ENCODE results near the gene STH.

STH gene

GRCh38 chr17:45976755-45977505 lies 22.1 kb upstream of the STH start:
- Histone ChIP-seq H3K4ac (ENCODE audit: low read depth in 1 of 2, low read length in 2 of 2) (no peak overlapping the region), H3K4me3 (ENCODE audit: insufficient read depth in 1 of 2, low read depth in 1 of 2, low read length in 2 of 2) (no peak overlapping the region), H3K4me2 (ENCODE audit: low read length, poor library complexity, severe bottlenecking) (no peak overlapping the region), H3K36me3 (ENCODE audit: control insufficient read depth in 1 of 2, insufficient read depth in 2 of 2, low read depth in 1 of 2, low read length in 2 of 2) (no peaks in the 10 kb centered on the region), H2BK120ac (ENCODE audit: low read depth, low read length) (no peak overlapping the region), H2BK15ac (ENCODE audit: low read depth, poor library complexity, severe bottlenecking) (no peak overlapping the region), H3K9ac (ENCODE audit: low read length) (no peak overlapping the region), H2AFZ (ENCODE audit: low read depth, low read length) (no peak overlapping the region), H2BK12ac (ENCODE audit: low read length in 2 of 2) (peak overlapping the region in 1 of 2 experiments; percentile 37), H3K23ac (ENCODE audit: low read length in 2 of 2) (peak overlapping the region in 1 of 2 experiments; percentile 47), H3K4me1 (ENCODE audit: control insufficient read depth, insufficient read depth, low read depth, low read length) (peaks cover 3% of the 10 kb centered on the region), H4K8ac (ENCODE audit: low read length) (no peak overlapping the region), H3K27ac (ENCODE audit: low read length, poor library complexity, severe bottlenecking) (no peak overlapping the region), H2AK5ac (ENCODE audit: low read length, severe bottlenecking) (no peak overlapping the region), H3K18ac (ENCODE audit: low read depth in 1 of 2, low read length in 2 of 2) (no peak overlapping the region), H2BK5ac (ENCODE audit: low read depth, low read length, poor library complexity, severe bottlenecking) (no peak overlapping the region), H4K91ac (ENCODE audit: low read length) (no peak overlapping the region), H3K79me1 (replicated peaks; ENCODE audit: low read length, poor library complexity, severe bottlenecking) (no peaks in the 10 kb centered on the region), H3K9me3 (ENCODE audit: control insufficient read depth, low read length) (peaks cover 8% of the 10 kb centered on the region), H3K27me3 (ENCODE audit: control insufficient read depth in 1 of 2, insufficient read depth in 1 of 2, low read length in 2 of 2) (peaks cover 52 to 74% of the 10 kb centered on the region in 2 experiments), H3K14ac (ENCODE audit: low read length in 2 of 2) (no peak overlapping the region)
- 73% methylated on average over 17 of the region's 18 CpGs for WGBS
- peak; percentile 36 for DNase-seq

GRCh38 chr17:45977506-45977824 lies 21.6 kb upstream of the STH start:
- Histone ChIP-seq H2BK12ac (ENCODE audit: low read length in 2 of 2) (no peak overlapping the region), H3K23ac (ENCODE audit: low read length in 2 of 2) (no peak overlapping the region), H3K27me3 (ENCODE audit: control insufficient read depth in 1 of 2, insufficient read depth in 1 of 2, low read length in 2 of 2) (peaks cover 47 to 72% of the 10 kb centered on the region in 2 experiments), H3K4me2 (ENCODE audit: low read length, poor library complexity, severe bottlenecking) (no peak overlapping the region), H2AK5ac (ENCODE audit: low read length, severe bottlenecking) (no peak overlapping the region), H2BK15ac (ENCODE audit: low read depth, poor library complexity, severe bottlenecking) (no peak overlapping the region), H3K27ac (ENCODE audit: low read length, poor library complexity, severe bottlenecking) (no peak overlapping the region), H3K9ac (ENCODE audit: low read length) (no peak overlapping the region), H4K8ac (ENCODE audit: low read length) (no peak overlapping the region), H3K79me1 (replicated peaks; ENCODE audit: low read length, poor library complexity, severe bottlenecking) (no peaks in the 10 kb centered on the region), H4K91ac (ENCODE audit: low read length) (no peak overlapping the region), H3K4ac (ENCODE audit: low read depth in 1 of 2, low read length in 2 of 2) (no peak overlapping the region), H3K14ac (ENCODE audit: low read length in 2 of 2) (no peak overlapping the region), H2BK5ac (ENCODE audit: low read depth, low read length, poor library complexity, severe bottlenecking) (no peak overlapping the region), H3K36me3 (ENCODE audit: control insufficient read depth in 1 of 2, insufficient read depth in 2 of 2, low read depth in 1 of 2, low read length in 2 of 2) (no peaks in the 10 kb centered on the region), H3K4me1 (ENCODE audit: control insufficient read depth, insufficient read depth, low read depth, low read length) (peaks cover 3% of the 10 kb centered on the region), H3K18ac (ENCODE audit: low read depth in 1 of 2, low read length in 2 of 2) (no peak overlapping the region), H3K9me3 (ENCODE audit: control insufficient read depth, low read length) (peaks cover 3% of the 10 kb centered on the region), H3K4me3 (ENCODE audit: insufficient read depth in 1 of 2, low read depth in 1 of 2, low read length in 2 of 2) (no peak overlapping the region), H2BK120ac (ENCODE audit: low read depth, low read length) (no peak overlapping the region), H2AFZ (ENCODE audit: low read depth, low read length) (no peak overlapping the region)
- WGBS, result 92% methylated on average over 4 of the region's 4 CpGs
- DNase-seq, result no peak

- H3K4me3 ChIP-seq (ENCODE audit: insufficient read depth in 1 of 2, low read depth in 1 of 2, low read length in 2 of 2), result no peak overlapping the region
- H2AK5ac ChIP-seq (ENCODE audit: low read length, severe bottlenecking), result no peak overlapping the region
- peaks cover 42 to 75% of the 10 kb centered on the region in 2 experiments for H3K27me3 ChIP-seq (ENCODE audit: control insufficient read depth in 1 of 2, insufficient read depth in 1 of 2, low read length in 2 of 2)
- H2AFZ ChIP-seq (ENCODE audit: low read depth, low read length), result no peak overlapping the region
- H2BK5ac ChIP-seq (ENCODE audit: low read depth, low read length, poor library complexity, severe bottlenecking), result no peak overlapping the region
- H3K4me1 ChIP-seq (ENCODE audit: control insufficient read depth, insufficient read depth, low read depth, low read length), result peaks cover 3% of the 10 kb centered on the region
- no peak overlapping the region for H3K4ac ChIP-seq (ENCODE audit: low read depth in 1 of 2, low read length in 2 of 2)
- no peaks in the 10 kb centered on the region for H3K9me3 ChIP-seq (ENCODE audit: control insufficient read depth, low read length)
- H3K79me1 ChIP-seq (replicated peaks; ENCODE audit: low read length, poor library complexity, severe bottlenecking), result no peaks in the 10 kb centered on the region
- H3K27ac ChIP-seq (ENCODE audit: low read length, poor library complexity, severe bottlenecking), result no peak overlapping the region
- H3K9ac ChIP-seq (ENCODE audit: low read length), result no peak overlapping the region
- H3K4me2 ChIP-seq (ENCODE audit: low read length, poor library complexity, severe bottlenecking), result no peak overlapping the region
- no peak overlapping the region for H2BK120ac ChIP-seq (ENCODE audit: low read depth, low read length)
- no peak overlapping the region for H4K91ac ChIP-seq (ENCODE audit: low read length)
- H3K14ac ChIP-seq (ENCODE audit: low read length in 2 of 2), result no peak overlapping the region
- H3K18ac ChIP-seq (ENCODE audit: low read depth in 1 of 2, low read length in 2 of 2), result no peak overlapping the region
- H2BK12ac ChIP-seq (ENCODE audit: low read length in 2 of 2), result no peak overlapping the region
- no peak overlapping the region for H2BK15ac ChIP-seq (ENCODE audit: low read depth, poor library complexity, severe bottlenecking)
- WGBS, result 76% methylated on average over 2 of the region's 3 CpGs
- no peak for DNase-seq
- no peak overlapping the region for H4K8ac ChIP-seq (ENCODE audit: low read length)
- no peak overlapping the region for H3K23ac ChIP-seq (ENCODE audit: low read length in 2 of 2)
- no peaks in the 10 kb centered on the region for H3K36me3 ChIP-seq (ENCODE audit: control insufficient read depth in 1 of 2, insufficient read depth in 2 of 2, low read depth in 1 of 2, low read length in 2 of 2)
These were observed 20.9 kb upstream of the STH start for GRCh38 chr17:45977976-45978626.

- no peak overlapping the region for H3K4ac ChIP-seq (ENCODE audit: low read depth in 1 of 2, low read length in 2 of 2)
- H3K79me1 ChIP-seq (replicated peaks; ENCODE audit: low read length, poor library complexity, severe bottlenecking), result no peaks in the 10 kb centered on the region
- H3K9me3 ChIP-seq (ENCODE audit: control insufficient read depth, low read length), result no peaks in the 10 kb centered on the region
- H3K4me3 ChIP-seq (ENCODE audit: insufficient read depth in 1 of 2, low read depth in 1 of 2, low read length in 2 of 2), result no peak overlapping the region
- H2BK15ac ChIP-seq (ENCODE audit: low read depth, poor library complexity, severe bottlenecking), result no peak overlapping the region
- no peak overlapping the region for H3K4me2 ChIP-seq (ENCODE audit: low read length, poor library complexity, severe bottlenecking)
- no peaks in the 10 kb centered on the region for H3K36me3 ChIP-seq (ENCODE audit: control insufficient read depth in 1 of 2, insufficient read depth in 2 of 2, low read depth in 1 of 2, low read length in 2 of 2)
- H2AFZ ChIP-seq (ENCODE audit: low read depth, low read length), result no peak overlapping the region
- peaks cover 3% of the 10 kb centered on the region for H3K4me1 ChIP-seq (ENCODE audit: control insufficient read depth, insufficient read depth, low read depth, low read length)
- H3K18ac ChIP-seq (ENCODE audit: low read depth in 1 of 2, low read length in 2 of 2), result no peak overlapping the region
- DNase-seq, result no peak
- H3K14ac ChIP-seq (ENCODE audit: low read length in 2 of 2), result no peak overlapping the region
- no peak overlapping the region for H2BK12ac ChIP-seq (ENCODE audit: low read length in 2 of 2)
- no peak overlapping the region for H3K23ac ChIP-seq (ENCODE audit: low read length in 2 of 2)
- no peak overlapping the region for H4K91ac ChIP-seq (ENCODE audit: low read length)
- H2BK120ac ChIP-seq (ENCODE audit: low read depth, low read length), result no peak overlapping the region
- peaks cover 44 to 75% of the 10 kb centered on the region in 2 experiments for H3K27me3 ChIP-seq (ENCODE audit: control insufficient read depth in 1 of 2, insufficient read depth in 1 of 2, low read length in 2 of 2)
- no peak overlapping the region for H4K8ac ChIP-seq (ENCODE audit: low read length)
- no peak overlapping the region for H3K27ac ChIP-seq (ENCODE audit: low read length, poor library complexity, severe bottlenecking)
- no peak overlapping the region for H2AK5ac ChIP-seq (ENCODE audit: low read length, severe bottlenecking)
- H3K9ac ChIP-seq (ENCODE audit: low read length), result no peak overlapping the region
- no peak overlapping the region for H2BK5ac ChIP-seq (ENCODE audit: low read depth, low read length, poor library complexity, severe bottlenecking)
- WGBS, result 46% methylated on average over 2 of the region's 2 CpGs
These were observed 19.9 kb upstream of the STH start for GRCh38 chr17:45979137-45979536.
